Neuronal stem cell (in vitro differentiated cells): ENCODE results near the gene TBC1D16.

ENCODE experiments used
- DNase-seq: peaks from one replicate; pipeline ENCODE4 v3.0.0-alpha.2; 2013; ENCODE audit warnings: low spot score
- H2AFZ ChIP-seq: one replicate; pipeline ENCODE4 v1.6.1; 2013; ENCODE audit warnings: mild to moderate bottlenecking, low read length, inconsistent platforms
- H2AK5ac ChIP-seq: 2 replicates; pipeline ENCODE4 v1.6.1; 2013; ENCODE audit warnings: low read depth, mild to moderate bottlenecking, inconsistent platforms, low read length, moderate library complexity, mixed read lengths
- H2BK120ac ChIP-seq: 2 replicates; pipeline ENCODE4 v1.6.1; 2013; ENCODE audit warnings: low read depth, mild to moderate bottlenecking, inconsistent platforms, low read length, moderate library complexity, mixed read lengths
- H2BK12ac ChIP-seq: one replicate; pipeline ENCODE4 v1.6.1; 2013; ENCODE audit warnings: low read length, inconsistent platforms
- H2BK15ac ChIP-seq: 2 replicates; pipeline ENCODE4 v1.6.1; 2013; ENCODE audit warnings: mild to moderate bottlenecking, low read length, inconsistent platforms, mixed read lengths
- H2BK5ac ChIP-seq: one replicate; pipeline ENCODE4 v1.6.1; 2013; ENCODE audit warnings: inconsistent platforms, mild to moderate bottlenecking, low read length, moderate library complexity
- H3K14ac ChIP-seq: one replicate; pipeline ENCODE4 v1.6.1; 2013; ENCODE audit warnings: low read length, inconsistent platforms
- H3K18ac ChIP-seq: 2 replicates; pipeline ENCODE4 v1.6.1; 2013; ENCODE audit warnings: low read length, inconsistent platforms
- H3K23ac ChIP-seq: 2 replicates; pipeline ENCODE4 v1.6.1; 2013; ENCODE audit warnings: low read depth, mild to moderate bottlenecking, mixed read lengths, low read length, inconsistent platforms; ENCODE audit not compliant: poor library complexity
- H3K27ac ChIP-seq: replicated peaks from 3 replicates; pipeline ENCODE4 v1.5.1; 2013; ENCODE audit warnings: low read length, inconsistent platforms
- H3K27me3 ChIP-seq, 3 experiments: 2 replicates each; pipeline ENCODE4 v1.6.1; 2013; ENCODE audit warnings: low read length in 3 of 3, mild to moderate bottlenecking in 2 of 3, inconsistent platforms in 1 of 3, low read depth in 1 of 3, mixed read lengths in 1 of 3, moderate library complexity in 1 of 3; ENCODE audit not compliant: control insufficient read depth in 3 of 3, insufficient read depth in 3 of 3
- H3K36me3 ChIP-seq, 2 donors: replicated peaks in 1 of 2; 2 replicates each; pipeline ENCODE4 v1.6.1; 2013; ENCODE audit warnings: low read length in 2 of 2; ENCODE audit not compliant: control insufficient read depth in 2 of 2, insufficient read depth in 2 of 2
- H3K4ac ChIP-seq: 2 replicates; pipeline ENCODE4 v1.6.1; 2013; ENCODE audit warnings: inconsistent platforms, mild to moderate bottlenecking, low read length, moderate library complexity
- H3K4me1 ChIP-seq, 2 donors: 1 replicate in 1 of 2; 2 replicates in 1 of 2; pipeline ENCODE4 v1.6.1; 2013; ENCODE audit warnings: low read length in 2 of 2, low read depth in 1 of 2; ENCODE audit not compliant: control insufficient read depth in 2 of 2, insufficient read depth in 1 of 2
- H3K4me2 ChIP-seq: one replicate; pipeline ENCODE4 v1.6.1; 2013; ENCODE audit warnings: mild to moderate bottlenecking, low read length, inconsistent platforms; ENCODE audit not compliant: insufficient read depth, poor library complexity, severe bottlenecking
- H3K4me3 ChIP-seq, 2 donors: 2 replicates each; pipeline ENCODE4 v1.5.1; 2013; ENCODE audit warnings: low read length in 2 of 2, mild to moderate bottlenecking in 2 of 2, inconsistent platforms in 1 of 2, moderate library complexity in 1 of 2
- H3K79me1 ChIP-seq: one replicate; pipeline ENCODE4 v1.6.1; 2013; ENCODE audit warnings: low read depth, mild to moderate bottlenecking, inconsistent platforms, low read length, moderate library complexity
- H3K9ac ChIP-seq: one replicate; pipeline ENCODE4 v1.6.1; 2013; ENCODE audit warnings: mild to moderate bottlenecking, low read depth, low read length, inconsistent platforms; ENCODE audit not compliant: poor library complexity
- H3K9me3 ChIP-seq, 2 donors: replicated peaks in 1 of 2; 2 replicates each; pipeline versions ENCODE3 to v1.6.1; 2013; ENCODE audit warnings: low read length in 2 of 2, mild to moderate bottlenecking in 2 of 2, inconsistent platforms in 1 of 2, low read depth in 1 of 2, mixed read lengths in 1 of 2, moderate library complexity in 1 of 2; ENCODE audit not compliant: control insufficient read depth in 2 of 2, insufficient read depth in 1 of 2
- H4K8ac ChIP-seq: one replicate; pipeline ENCODE4 v1.6.1; 2013; ENCODE audit warnings: low read depth, mild to moderate bottlenecking, inconsistent platforms, low read length, moderate library complexity
- H4K91ac ChIP-seq: one replicate; pipeline ENCODE4 v1.6.1; 2013; ENCODE audit warnings: low read length, low read depth, mild to moderate bottlenecking, inconsistent platforms; ENCODE audit not compliant: poor library complexity
- WGBS, 2 donors: extraction: QIAGEN DNeasy Blood & Tissue Kit; methylation state at CpG; one replicate each; pipeline ENCODE4 v1.1.7; 2013; ENCODE audit warnings: missing lambda C conversion rate in 2 of 2, mixed read lengths in 1 of 2; ENCODE audit not compliant: insufficient read length in 2 of 2, insufficient replicate concordance in 1 of 2; ENCODE audit errors: extremely low coverage in 2 of 2; 5-methylcytosine and 5-hydroxymethylcytosine counted together

TBC1D16 gene

DNA sequence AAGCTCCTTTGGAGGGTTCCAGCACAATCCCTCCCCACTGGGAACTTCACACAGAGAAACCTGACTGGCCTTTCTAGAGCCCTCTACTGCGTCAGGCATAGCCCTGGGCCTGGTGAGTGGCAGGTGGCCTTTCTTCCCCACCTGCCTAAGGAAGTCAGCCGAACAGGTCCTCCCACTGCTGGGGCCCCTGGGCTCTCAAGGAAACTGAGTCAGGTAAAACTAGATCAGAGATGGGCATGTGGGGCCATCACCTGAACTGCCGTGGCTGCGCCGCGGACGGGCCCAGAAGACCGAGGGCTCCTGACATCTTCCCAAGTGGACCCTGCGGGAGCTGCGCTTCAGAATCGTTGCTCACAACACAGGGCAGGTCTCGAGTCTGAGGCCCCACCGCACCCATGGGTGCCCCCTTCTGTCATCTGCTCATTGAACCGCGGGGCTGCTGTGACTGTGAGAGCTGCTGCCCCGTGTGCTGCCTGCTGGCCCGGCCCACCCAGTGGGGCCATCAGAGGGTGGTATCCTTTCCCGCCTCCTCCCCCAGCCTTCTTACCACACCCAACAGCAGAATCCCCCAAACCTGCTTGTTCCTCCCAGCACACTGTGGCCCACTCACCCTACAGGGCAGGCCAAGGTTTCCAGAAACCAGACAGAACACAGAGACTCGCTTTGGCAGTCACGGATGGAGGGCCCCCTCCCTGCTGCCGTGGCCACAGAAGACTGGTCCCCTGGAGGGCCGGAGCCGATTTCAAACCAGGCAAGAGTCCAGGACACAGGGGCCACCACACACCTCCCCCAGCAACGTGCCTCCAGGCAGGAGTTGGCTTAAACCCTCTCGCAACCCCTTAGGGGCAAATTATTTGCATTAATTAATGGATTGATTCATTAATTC, 81.1 kb downstream of the TBC1D16 start:
- peak overlapping the region; percentile 11 for H3K18ac ChIP-seq
- no peak overlapping the region for H3K14ac ChIP-seq
- peak overlapping the region; percentile 80 for H3K9ac ChIP-seq
- peaks cover 0 to under 1% of the 10 kb centered on the region in 2 donors for H3K36me3 ChIP-seq
- peak overlapping the region; percentile 59 for H3K23ac ChIP-seq
- WGBS, 2 donors: no CpG with 5 or more reads among the region's 25 CpGs
- H2BK15ac ChIP-seq: no peak overlapping the region
- H4K8ac ChIP-seq: no peak overlapping the region
- no peaks in the 10 kb centered on the region for H3K27me3 ChIP-seq
- H4K91ac ChIP-seq: no peak overlapping the region
- no peak overlapping the region for H3K4ac ChIP-seq
- H3K9me3 ChIP-seq: no peaks in the 10 kb centered on the region
- no peak overlapping the region for H3K4me3 ChIP-seq
- no peak overlapping the region for H3K4me2 ChIP-seq
- no peak overlapping the region for H2AFZ ChIP-seq
- no peaks in the 10 kb centered on the region for H3K79me1 ChIP-seq
- no peak overlapping the region for H2BK120ac ChIP-seq
- no peak overlapping the region for H3K27ac ChIP-seq
- H2BK5ac ChIP-seq: peak overlapping the region; percentile 19
- DNase-seq: no peak
- H3K4me1 ChIP-seq: peaks cover 30 to 34% of the 10 kb centered on the region in 2 donors
- no peak overlapping the region for H2BK12ac ChIP-seq
- peak overlapping the region; percentile 2 for H2AK5ac ChIP-seq

DNA sequence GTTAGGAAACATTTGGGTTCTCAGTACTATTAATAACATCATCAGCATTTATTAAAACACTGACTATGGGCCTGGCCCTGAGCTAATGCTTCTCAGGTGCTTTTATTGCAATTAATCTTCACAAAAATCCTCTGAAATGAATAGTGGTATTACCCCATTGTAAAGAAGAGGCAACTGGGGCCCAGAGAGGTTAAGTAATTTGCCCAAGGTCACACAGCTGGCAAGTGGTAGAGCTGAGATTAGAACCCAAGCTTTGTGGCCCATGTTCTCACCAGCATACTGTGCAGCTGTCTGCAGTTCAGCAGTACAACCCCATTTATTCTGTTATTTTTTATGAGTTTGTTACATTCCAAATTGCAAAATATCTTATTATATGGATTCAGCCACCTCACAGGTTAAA, 82.3 kb downstream of the TBC1D16 start:
- H4K8ac ChIP-seq: no peak overlapping the region
- no peaks in the 10 kb centered on the region for H3K79me1 ChIP-seq
- H3K4me1 ChIP-seq: peaks cover 38 to 40% of the 10 kb centered on the region in 2 donors
- H3K18ac ChIP-seq: no peak overlapping the region
- no peak for DNase-seq
- no peak overlapping the region for H3K4ac ChIP-seq
- H3K27ac ChIP-seq: no peak overlapping the region
- H3K4me3 ChIP-seq: no peak overlapping the region
- no peak overlapping the region for H3K9ac ChIP-seq
- no peaks in the 10 kb centered on the region for H3K27me3 ChIP-seq
- no peak overlapping the region for H2BK120ac ChIP-seq
- no peaks in the 10 kb centered on the region for H3K9me3 ChIP-seq
- no peak overlapping the region for H4K91ac ChIP-seq
- H3K4me2 ChIP-seq: no peak overlapping the region
- no peak overlapping the region for H2AK5ac ChIP-seq
- H2BK12ac ChIP-seq: no peak overlapping the region
- no peak overlapping the region for H3K14ac ChIP-seq
- H3K36me3 ChIP-seq: peaks cover 5 to 12% of the 10 kb centered on the region in 2 donors
- no peak overlapping the region for H2BK15ac ChIP-seq
- H2AFZ ChIP-seq: no peak overlapping the region
- H2BK5ac ChIP-seq: no peak overlapping the region
- H3K23ac ChIP-seq: no peak overlapping the region

DNA sequence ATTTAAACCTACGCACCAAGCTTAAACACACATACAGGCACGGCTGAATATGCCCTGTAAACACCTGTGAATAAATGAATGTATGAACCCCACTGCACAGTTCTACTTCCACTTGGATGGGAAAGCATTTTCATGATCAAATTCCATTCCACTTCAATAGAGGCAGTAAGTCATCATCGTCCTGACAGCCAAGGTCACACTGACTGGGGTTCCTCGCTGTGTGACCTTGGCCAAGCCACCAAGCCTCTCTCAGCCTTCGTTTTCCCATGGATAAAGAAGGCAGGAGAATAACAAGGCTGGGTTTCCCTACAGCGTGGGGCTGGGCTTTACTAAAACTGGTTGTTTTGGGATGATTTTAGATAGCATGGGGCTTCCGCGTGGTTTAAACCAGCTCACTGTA, 82.8 kb downstream of the TBC1D16 start:
- H3K27me3 ChIP-seq: no peaks in the 10 kb centered on the region
- no peak overlapping the region for H2BK120ac ChIP-seq
- no peak overlapping the region for H2BK5ac ChIP-seq

DNA sequence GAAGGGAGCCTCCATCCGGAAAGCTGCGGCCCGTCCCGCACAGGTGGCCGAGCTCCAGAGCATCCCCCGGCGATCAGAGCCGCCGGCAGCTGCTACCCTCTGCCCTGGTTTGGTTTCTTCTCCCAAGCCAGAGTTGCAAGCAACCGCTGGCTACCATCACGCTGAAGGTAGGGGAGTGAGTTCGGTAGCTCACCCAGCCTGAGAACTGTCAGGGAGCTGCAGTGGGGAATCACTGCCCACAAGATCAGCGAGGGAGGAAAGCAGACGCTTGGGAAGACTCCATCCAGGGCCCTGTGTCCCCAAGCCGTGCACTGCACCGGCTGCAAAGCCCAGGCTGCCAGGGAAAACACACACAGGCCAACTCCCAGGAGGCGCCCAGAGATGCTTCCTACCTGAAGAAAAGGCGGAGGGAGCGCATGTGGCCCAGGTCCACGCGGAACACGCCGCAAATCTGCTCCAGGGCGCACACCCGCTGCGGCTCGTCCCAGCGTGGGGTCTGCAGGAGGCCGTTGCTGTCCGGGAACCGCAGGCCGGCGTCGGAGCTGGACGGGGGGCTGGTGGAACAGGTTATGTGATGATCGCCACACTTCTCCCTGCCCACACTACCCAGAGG, 83.3 kb downstream of the TBC1D16 start:
- peaks cover 2% of the 10 kb centered on the region for H3K79me1 ChIP-seq
- H2AK5ac ChIP-seq: peak overlapping the region; percentile 51
- WGBS, 2 donors: no CpG with 5 or more reads among the region's 36 CpGs
- peak overlapping the region in 1 of 2 donors; percentile 31 for H3K4me3 ChIP-seq
- H4K8ac ChIP-seq: no peak overlapping the region
- no peak overlapping the region for H3K4me2 ChIP-seq
- no peak overlapping the region for H4K91ac ChIP-seq
- H2BK120ac ChIP-seq: no peak overlapping the region
- no peak for DNase-seq
- H3K4ac ChIP-seq: no peak overlapping the region
- peak overlapping the region; percentile 66 for H2BK5ac ChIP-seq
- peak overlapping the region; percentile 11 for H2AFZ ChIP-seq
- H3K36me3 ChIP-seq: peaks cover 12 to 22% of the 10 kb centered on the region in 2 donors
- peak overlapping the region; percentile 94 for H2BK15ac ChIP-seq
- no peak overlapping the region for H3K9ac ChIP-seq
- H3K27ac ChIP-seq: peak overlapping the region; percentile 21
- peaks cover 38 to 40% of the 10 kb centered on the region in 2 donors for H3K4me1 ChIP-seq
- H3K14ac ChIP-seq: peak overlapping the region; percentile 40
- H2BK12ac ChIP-seq: peak overlapping the region; percentile 65
- peak overlapping the region; percentile 80 for H3K18ac ChIP-seq
- H3K27me3 ChIP-seq: no peaks in the 10 kb centered on the region
- H3K23ac ChIP-seq: peak overlapping the region; percentile 28
- no peaks in the 10 kb centered on the region for H3K9me3 ChIP-seq

More for the DNA sequence above, 82.8 kb downstream of the TBC1D16 start:
- Histone ChIP-seq H4K91ac (no peak overlapping the region), H3K9ac (no peak overlapping the region), H2AK5ac (no peak overlapping the region), H2AFZ (no peak overlapping the region), H3K4ac (no peak overlapping the region), H3K79me1 (no peaks in the 10 kb centered on the region), H4K8ac (no peak overlapping the region), H3K14ac (no peak overlapping the region), H3K18ac (no peak overlapping the region), H3K36me3 (peaks cover 7 to 16% of the 10 kb centered on the region in 2 donors), H3K4me3 (peak overlapping the region in 1 of 2 donors; percentile 31), H3K27ac (no peak overlapping the region), H3K23ac (no peak overlapping the region), H3K4me2 (no peak overlapping the region), H2BK15ac (no peak overlapping the region), H3K4me1 (peaks cover 38 to 40% of the 10 kb centered on the region in 2 donors), H2BK12ac (no peak overlapping the region), H3K9me3 (no peaks in the 10 kb centered on the region)
- DNase-seq: no peak
- no CpG with 5 or more reads among the region's 8 CpGs for WGBS, 2 donors
